GM18907 (cell line): ENCODE data around the gene STK38.

Source experiments
- ATAC-seq: cut with Tn5 transposase; IDR thresholded peaks from one replicate; pipeline ENCODE4 v1.9.1; 2021; ENCODE audit warnings: mild to moderate bottlenecking, moderate library complexity; ENCODE audit not compliant: unreplicated experiment

Gene STK38

DNA sequence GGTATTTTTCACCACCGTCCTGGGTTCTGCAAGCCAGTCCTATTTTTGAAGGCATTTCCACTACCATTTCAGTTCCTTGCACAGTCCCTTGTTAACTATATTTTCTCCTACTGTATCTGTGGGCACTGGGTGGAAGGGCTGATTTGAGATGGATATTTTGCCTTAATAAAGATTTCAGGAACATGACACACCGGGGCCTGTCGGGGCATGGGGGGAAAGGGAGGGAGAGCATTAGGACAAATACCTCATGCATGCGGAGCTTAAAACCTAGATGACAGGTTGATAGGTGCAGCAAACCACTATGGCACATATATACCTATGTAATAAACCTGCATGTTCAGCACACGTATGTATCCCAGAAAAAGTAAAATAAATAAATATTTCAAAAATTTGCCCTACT, 22.4 kb downstream of the STK38 start:
- no peak for ATAC-seq

DNA sequence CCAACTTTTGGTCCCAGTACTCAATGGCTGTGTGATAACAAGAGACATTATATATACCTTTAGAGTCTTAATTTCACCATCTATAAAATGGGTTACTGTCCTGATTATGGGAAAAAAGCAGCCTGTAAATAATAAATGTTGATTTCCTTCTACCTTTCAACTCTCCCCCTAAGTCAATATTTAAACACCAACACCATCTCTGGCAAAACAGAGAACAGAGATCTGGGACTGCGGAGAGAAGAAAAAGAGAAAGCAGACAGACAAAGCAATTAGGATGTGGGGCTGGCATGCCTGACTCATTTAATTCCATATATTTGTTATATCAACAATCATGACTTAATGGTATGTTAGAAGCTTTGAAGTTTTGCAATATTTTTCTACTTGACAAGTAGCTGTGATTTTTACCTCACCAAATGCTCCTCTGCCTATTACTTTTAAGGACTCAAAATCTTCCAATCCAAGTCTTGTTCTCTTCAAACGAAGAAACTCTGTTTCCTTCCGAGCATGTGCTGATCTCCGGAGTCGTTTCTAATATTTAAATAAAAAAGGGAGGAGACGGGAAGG, 23.3 kb downstream of the STK38 start:
- no peak for ATAC-seq

GRCh38 chr6:36523451-36523850, 23.8 kb downstream of the STK38 start:
- no peak for ATAC-seq

- no peak for ATAC-seq
Measured at GRCh38 chr6:36519352-36519751, 27.9 kb downstream of the STK38 start.

DNA sequence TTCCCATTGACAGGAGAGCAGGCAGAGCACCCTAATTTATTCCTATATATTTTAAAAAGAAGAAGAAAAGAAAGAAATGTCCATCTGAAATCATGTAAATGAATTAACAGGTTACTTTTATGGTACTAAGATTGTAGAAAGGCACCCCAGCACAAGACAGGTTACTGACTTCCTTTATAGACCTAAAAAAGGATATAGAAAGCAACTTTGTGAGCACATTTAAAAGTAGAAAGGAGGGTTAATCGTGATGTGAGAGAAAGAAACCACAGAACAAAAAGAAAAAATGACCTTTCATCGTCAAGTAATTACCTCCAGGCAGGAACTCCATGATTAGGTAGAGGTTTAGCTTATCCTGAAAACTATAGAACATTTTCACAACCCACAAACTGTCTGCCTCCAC, 29.9 kb downstream of the STK38 start:
- no peak for ATAC-seq

DNA sequence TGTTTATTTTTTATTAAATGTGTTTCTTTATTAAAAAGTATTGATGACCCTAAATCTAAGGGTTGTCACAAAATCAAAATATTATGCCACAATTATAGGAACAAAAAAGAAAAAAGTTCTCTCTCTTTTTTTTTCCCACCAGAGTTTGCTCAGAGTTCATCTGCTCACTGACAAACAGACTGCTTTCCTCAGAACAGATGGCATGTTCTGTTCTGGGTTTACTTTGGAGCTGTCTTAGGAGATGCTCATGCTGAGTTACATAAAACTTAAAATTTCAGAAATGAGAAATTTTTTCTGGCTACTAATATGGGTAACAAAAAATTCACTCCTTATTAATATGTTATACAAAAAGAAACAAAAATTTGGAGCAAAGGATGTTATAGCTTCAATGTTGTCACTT, 30.3 kb downstream of the STK38 start:
- no peak for ATAC-seq

GRCh38 chr6:36516559-36516958, 30.7 kb downstream of the STK38 start:
- no peak for ATAC-seq

DNA sequence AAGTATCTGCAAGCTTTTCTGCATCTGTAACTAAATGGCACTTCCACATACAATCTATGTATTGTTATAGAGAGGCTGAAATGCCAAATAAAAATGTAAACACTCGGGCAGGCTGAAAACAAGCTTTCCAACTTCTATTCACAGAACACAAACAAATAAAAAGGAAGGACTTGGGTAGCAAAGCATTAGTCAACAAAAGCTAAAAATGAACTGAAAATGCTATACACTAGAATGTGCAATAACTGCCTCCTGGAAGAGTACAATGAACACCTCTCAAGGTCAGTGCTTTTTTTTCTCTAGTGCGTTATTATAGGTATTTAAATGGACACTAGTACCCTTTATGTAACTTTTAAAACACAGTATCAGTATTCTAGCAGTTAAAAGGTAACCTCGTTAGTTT, 31.4 kb downstream of the STK38 start:
- no peak for ATAC-seq

DNA sequence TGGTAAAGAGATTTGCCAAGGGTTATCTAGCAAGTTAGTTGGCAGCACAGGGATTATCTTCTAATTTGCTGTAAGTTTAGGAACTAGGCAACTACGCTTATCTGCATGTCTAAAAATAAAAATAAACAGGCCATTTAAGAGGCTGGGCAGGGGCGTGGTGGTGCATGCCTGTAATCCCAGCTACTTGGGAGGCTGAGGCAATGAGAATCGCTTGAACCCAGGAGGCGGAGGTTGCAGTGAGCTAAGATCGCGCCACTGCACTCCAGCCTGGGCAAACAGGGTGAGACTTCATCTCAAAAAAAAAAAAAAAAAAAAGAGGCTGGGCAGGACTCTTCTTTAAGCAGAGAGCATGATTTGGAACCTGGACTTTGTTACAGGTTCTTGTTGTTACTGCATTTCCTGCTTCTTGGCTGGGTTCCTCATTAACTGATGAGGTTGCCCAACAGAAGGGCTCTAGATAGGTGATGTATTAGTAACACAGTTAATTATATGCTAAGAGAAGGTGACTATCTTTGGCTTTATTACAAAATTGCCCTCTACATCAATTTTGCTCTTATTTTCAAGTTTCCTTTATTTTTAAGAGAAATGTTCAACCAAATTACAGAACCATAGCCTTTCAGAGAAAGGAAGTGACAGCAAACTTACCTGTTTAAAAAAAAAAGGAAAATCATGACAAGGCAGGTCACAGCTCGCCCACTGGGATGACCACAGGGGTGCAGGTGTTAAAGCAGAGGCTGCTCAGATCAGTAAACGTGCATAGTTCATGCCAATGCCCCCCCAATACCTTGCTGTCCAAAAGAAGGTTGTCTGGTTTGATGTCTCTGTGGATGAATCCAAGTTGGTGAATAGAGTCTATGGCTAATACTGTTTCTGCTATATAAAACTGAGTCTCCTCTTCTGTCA, 32.5 kb downstream of the STK38 start:
- ATAC-seq: peak; percentile 69

- no peak for ATAC-seq
Measured at GRCh38 chr6:36510365-36510764, 36.9 kb downstream of the STK38 start.

GRCh38 chr6:36508532-36508931, 38.7 kb downstream of the STK38 start:
- ATAC-seq: no peak

GRCh38 chr6:36506611-36507010, 40.7 kb downstream of the STK38 start:
- ATAC-seq: no peak

DNA sequence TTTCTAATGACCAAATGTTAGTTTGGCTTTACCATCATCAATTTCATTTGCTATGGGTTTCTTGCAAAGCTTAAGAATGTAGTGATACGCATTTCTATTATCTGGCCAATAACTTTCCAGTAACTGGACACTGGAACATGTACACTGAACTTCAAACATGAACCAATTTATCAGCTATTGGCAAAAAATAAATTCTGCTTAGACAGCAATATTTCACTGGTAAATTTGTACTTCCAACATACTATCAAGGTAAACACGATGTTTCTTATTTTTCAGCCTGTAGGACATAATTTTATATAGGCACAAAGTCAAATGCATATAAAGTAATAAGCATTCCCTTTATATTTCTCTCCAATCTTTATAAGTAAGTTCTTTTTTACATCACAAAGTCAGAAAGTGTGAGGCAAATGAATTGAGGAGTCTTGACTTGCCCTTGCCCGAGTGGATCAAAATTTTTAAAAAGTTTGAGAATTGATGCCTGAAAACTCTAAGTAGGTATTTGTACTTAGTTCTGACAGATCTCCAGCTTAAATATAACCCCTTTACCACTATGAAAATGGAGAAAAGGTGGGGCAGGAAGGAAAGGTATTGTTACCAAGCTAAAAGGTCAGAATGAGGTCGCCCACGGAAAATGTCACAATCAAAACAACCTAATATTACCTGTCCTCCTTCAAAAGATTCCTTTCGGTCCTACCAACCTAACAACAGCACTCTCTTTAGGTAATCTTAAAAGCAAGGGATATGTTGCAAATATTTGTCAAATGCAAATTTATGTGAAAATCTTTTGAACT, 41.3 kb downstream of the STK38 start:
- ATAC-seq: no peak

- no peak for ATAC-seq
Measured at GRCh38 chr6:36504982-36505381, 42.3 kb downstream of the STK38 start.

GRCh38 chr6:36504181-36504580, 43.1 kb downstream of the STK38 start:
- no peak for ATAC-seq

DNA sequence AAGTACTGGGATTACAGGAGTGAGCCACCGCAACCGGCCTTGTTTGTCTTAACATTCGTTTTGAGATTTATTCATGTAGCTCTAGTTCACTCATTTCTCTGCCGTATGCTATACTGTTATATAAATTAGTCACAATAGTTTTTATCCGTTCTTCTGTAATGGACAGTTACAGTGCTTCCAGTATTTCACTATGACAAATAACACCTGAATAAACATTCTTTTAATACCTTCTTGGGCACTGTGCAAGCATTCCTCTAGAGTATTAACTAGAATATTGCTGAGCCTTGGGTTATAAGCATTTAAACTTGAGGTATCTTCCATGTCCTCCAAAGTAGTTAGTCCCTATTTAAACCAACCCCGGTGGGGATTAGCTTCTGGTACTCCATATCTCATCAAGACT, 45.6 kb downstream of the STK38 start:
- ATAC-seq: no peak

GRCh38 chr6:36499918-36500317, 47.4 kb downstream of the STK38 start:
- ATAC-seq: no peak

DNA sequence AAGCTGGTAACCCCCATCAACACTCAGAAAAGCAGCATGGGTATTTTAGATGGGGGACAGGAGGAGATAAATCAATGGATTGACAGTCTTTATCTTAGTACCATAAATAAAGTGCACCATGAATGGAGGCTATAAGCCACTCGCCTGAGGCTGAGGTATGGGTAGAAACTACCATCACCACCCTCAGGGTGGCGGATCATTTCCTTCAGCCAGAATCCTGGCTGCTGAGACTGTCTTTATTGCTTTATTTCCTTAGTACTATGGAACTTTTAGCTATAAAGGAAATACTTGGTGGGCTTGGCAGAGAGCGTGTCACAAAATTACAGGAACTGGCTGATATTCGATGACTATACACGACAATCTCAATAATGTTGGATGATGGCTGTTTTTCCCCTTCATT, 52.2 kb downstream of the STK38 start:
- ATAC-seq: no peak

- no peak for ATAC-seq
Measured at GRCh38 chr6:36493859-36494258, 53.4 kb downstream of the STK38 start.

DNA sequence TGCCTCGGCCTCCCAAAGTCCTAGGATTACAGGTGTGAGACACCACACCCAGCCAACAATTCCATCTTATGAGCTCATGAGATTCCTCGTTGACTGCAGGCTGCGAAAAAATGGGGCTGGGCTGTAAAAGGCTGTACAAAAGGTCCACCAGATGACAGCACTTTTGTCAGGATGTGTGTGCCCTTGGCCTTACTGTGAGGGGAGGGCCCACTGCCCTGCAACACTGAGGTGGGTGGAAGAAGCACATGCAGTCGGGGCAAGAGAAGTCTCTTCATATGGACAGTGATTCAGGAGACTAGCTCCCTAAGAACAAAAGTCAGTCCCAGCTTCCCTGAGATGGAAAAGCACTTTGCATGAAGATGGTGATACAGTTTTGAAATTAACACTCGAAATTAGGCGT, 54.0 kb downstream of the STK38 start:
- ATAC-seq: no peak

DNA sequence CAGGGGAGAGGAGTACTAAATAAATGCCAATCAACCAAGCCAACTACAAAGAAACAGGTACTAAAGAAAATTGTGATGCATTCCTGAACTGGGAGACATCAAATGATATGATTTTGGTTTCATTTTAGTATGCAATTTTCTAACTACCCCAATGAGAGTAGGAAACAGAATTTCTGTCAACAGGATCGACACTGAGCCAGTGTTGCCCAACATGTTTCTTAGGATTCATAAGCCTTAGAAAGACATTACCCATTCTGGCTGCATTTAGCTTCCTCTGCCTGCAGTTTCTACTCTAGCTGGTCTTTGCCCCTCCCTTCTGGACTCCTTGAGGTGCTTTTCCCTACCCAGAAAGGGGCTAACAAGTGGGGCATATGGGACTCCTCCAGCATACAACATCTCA, 54.7 kb downstream of the STK38 start:
- no peak for ATAC-seq

DNA sequence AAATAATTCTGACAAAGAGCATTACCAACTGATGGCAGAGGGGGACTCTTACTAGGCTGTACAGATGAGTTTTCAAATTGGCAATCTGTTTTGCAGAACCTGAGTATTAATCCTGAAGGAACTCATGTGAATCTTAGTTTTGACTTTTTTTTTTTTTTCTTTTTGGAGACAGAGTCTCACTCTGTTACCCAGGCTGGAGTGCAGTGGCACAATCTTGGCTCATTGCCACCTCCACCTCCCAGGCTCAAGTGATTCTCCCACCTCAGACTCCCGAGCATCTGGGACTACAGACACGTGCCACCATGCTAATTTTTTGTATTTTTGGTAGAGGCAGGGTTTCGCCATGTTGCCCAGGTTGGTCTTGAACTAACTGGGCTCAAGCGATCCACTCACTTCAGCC, 55.2 kb downstream of the STK38 start:
- ATAC-seq: no peak
